Islet of Langerhans (tissue), 1 donor: ENCODE results near the gene MICAL2.

Experiments
- FAIRE-seq: peaks from one replicate; lab custom pipeline; 2011; peaks lifted over from hg19 to GRCh38; lab: Jason Lieb, UNC

MICAL2 gene

GRCh38 chr11:12110201-12110713 is at the start of gene MICAL2:
Gene MICAL2 (plus strand): TSS chr11:12110590. CDS start chr11:12162156, 51,566 bp downstream.
- no peak for FAIRE-seq

GRCh38 chr11:12061851-12062560 is 48.4 kb upstream of the MICAL2 start:
- no peak for FAIRE-seq

GRCh38 chr11:12063251-12063650 is 47.1 kb upstream of the MICAL2 start:
- FAIRE-seq, result no peak

- no peak for FAIRE-seq
Observed at GRCh38 chr11:12064136-12064953, 46.0 kb upstream of the MICAL2 start.

- FAIRE-seq, result no peak
Observed at GRCh38 chr11:12064954-12065280, 45.5 kb upstream of the MICAL2 start.

- FAIRE-seq, result no peak
Observed at GRCh38 chr11:12066056-12066798, 44.2 kb upstream of the MICAL2 start.

- FAIRE-seq, result no peak
Observed at GRCh38 chr11:12066799-12067508, 43.4 kb upstream of the MICAL2 start.

GRCh38 chr11:12067796-12068357 is 42.5 kb upstream of the MICAL2 start:
- no peak for FAIRE-seq

- no peak for FAIRE-seq
Observed at GRCh38 chr11:12069066-12069676, 41.2 kb upstream of the MICAL2 start.

GRCh38 chr11:12070446-12071267 is 39.7 kb upstream of the MICAL2 start:
- FAIRE-seq, result no peak

- FAIRE-seq, result no peak
Observed at GRCh38 chr11:12071574-12071973, 38.8 kb upstream of the MICAL2 start.

GRCh38 chr11:12073436-12073835 is 37.0 kb upstream of the MICAL2 start:
- FAIRE-seq, result no peak

GRCh38 chr11:12073886-12074285 is 36.5 kb upstream of the MICAL2 start:
- FAIRE-seq, result no peak

GRCh38 chr11:12074529-12075195 is 35.7 kb upstream of the MICAL2 start:
- no peak for FAIRE-seq

GRCh38 chr11:12075291-12075690 is 35.1 kb upstream of the MICAL2 start:
- no peak for FAIRE-seq

GRCh38 chr11:12075822-12076821 is 34.3 kb upstream of the MICAL2 start:
- FAIRE-seq, result no peak

GRCh38 chr11:12076840-12077534 is 33.4 kb upstream of the MICAL2 start:
- FAIRE-seq, result no peak
